ENCODE measurements around the gene TADA2A.
"Not testable (repeated sequence)": the region's sequence is repeated elsewhere in the genome, so short reads cannot be mapped to it uniquely, and the experiment has no call there.

The TADA2A gene

GRCh38 chr17:37399265-37399803, 7.4 kb upstream of the TADA2A start:
- no peak for DNase-seq (ENCODE audit: low read depth in 2 of 2)

GRCh38 chr17:37400505-37400904, 6.2 kb upstream of the TADA2A start:
- DNase-seq (ENCODE audit: low read depth in 2 of 2): no peak

DNA sequence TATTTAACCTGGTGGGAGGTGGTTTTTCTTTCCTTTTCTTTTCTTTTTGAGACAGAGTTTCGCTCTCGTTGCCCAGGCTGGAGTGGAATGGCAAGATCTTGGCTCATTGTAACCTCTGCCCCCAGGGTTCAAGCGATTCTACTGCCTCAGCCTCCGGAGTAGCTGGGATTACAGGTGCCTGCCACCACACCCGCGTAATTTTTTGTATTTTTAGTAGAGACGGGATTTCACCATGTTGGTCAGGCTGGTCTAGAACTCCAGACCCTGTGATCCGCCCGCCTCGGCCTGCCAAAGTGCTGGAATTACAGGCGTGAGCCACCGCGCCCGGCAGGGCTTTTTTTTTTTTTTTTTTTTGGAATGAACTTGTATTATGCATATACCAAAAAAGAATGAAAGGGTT, 1.2 kb upstream of the TADA2A start:
- DNase-seq (ENCODE audit: low read depth in 2 of 2): not testable (repeated sequence)

GRCh38 chr17:37405955-37406634, 591 bp upstream of the TADA2A start:
- DNase-seq (ENCODE audit: low read depth in 2 of 2): no peak

DNA sequence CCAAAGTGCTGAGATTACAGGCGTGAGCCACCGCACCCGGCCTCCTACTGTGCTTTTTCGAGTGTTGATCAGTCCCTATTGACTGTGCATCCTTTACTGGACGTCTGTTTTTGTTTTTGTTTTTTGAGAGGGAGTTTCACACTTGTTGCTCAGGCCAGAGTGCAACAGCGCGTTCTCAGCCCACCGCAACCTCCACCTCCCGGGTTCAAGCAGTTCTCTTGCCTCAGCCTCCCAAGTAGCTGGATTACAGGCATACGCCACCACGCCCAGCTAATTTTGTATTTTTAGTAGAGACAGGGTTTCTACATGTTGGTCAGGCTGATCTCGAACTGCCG, 1.4 kb downstream of the TADA2A start:
- DNase-seq (ENCODE audit: low read depth in 2 of 2): not testable (repeated sequence)

DNA sequence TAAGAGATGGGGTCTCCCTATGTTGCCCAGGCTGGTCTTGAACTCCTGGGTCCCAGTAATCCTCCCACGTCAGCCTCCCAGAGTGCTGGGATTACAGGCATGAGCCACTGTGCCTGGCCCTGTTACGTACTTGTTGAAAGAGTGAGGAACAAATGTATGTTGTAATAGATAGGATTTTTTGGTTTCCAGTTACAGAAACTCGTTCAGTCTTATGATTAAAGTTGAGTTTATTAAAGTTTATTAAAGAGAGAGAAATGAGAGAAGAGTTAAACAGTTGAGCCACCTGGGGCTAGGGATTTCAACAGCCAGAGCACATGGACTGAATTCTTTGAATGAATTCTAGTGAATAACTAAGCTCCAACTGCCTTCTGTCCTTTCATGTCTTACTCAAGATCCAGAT, 3.7 kb downstream of the TADA2A start:
- no peak for DNase-seq (ENCODE audit: low read depth in 2 of 2)

GRCh38 chr17:37413875-37414519, 7.3 kb downstream of the TADA2A start:
- no peak for DNase-seq (ENCODE audit: low read depth in 2 of 2)

DNA sequence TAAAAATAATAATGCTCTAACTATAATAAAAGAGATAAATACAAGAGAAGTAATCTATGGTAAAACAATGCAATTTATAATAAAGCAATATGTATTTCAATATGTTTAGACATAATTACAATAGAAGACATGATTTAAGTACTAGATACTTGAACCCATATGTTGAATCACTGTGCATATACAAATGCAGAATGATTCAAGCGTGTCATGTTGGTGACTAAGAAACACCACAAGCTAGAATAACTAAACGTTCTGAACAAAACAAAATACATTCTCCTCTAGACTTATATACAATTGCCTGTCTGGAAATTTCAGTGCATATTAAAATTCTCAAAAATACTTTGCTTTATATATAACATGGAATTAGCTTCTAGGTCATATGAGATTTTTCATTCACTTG, 11.2 kb downstream of the TADA2A start:
- DNase-seq (ENCODE audit: low read depth in 2 of 2): no peak

- no peak for DNase-seq (ENCODE audit: low read depth in 2 of 2)
Measured at GRCh38 chr17:37422971-37423625, 16.4 kb downstream of the TADA2A start.

GRCh38 chr17:37425268-37425667, 18.6 kb downstream of the TADA2A start:
- no peak for DNase-seq (ENCODE audit: low read depth in 2 of 2)

- no peak for DNase-seq (ENCODE audit: low read depth in 2 of 2)
Measured at GRCh38 chr17:37429039-37429438, 22.4 kb downstream of the TADA2A start.

DNA sequence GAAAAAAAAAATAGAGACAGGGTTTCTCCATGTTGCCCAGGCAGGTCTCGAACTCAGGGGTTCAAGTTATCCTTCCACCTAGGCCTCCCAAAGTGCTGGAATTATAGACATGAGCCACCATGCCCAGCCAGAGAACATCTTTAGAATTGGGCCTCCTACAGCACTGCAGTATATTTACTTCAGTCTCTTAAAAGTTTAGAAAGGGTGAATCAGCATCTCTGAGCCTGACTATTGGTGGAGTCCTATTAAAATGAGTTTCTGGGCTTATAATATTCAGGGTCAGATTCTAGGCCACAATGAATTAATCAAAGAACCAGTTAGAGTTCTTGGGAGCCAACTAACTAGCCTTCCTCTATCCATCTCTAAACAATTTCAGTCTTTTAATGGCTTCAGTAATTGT, 22.8 kb downstream of the TADA2A start:
- no peak for DNase-seq (ENCODE audit: low read depth in 2 of 2)

- DNase-seq (ENCODE audit: low read depth in 2 of 2): no peak
Measured at GRCh38 chr17:37430051-37430627, 23.5 kb downstream of the TADA2A start.

GRCh38 chr17:37432671-37433070, 26.0 kb downstream of the TADA2A start:
- no peak for DNase-seq (ENCODE audit: low read depth in 2 of 2)

DNA sequence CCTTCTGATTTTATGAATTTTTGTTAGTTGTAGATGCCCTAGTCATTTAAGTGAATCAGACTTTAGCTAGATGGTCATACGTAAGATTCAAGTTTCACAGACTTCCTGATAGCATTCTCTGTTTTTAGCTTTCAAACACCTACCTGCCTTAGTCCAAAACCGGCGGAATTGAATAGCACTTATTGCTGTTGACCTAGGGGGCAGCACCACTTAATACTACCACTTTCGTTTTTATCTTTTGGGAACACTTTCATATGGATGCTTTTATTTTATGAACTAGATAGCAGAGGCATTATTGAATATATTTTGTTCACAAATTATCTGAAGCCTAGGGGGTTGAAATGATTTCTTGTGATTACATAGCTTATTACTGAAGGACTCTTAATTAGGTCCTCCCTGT, 31.5 kb downstream of the TADA2A start:
- DNase-seq (ENCODE audit: low read depth in 2 of 2): no peak

GRCh38 chr17:37440424-37440823, 33.7 kb downstream of the TADA2A start:
- DNase-seq (ENCODE audit: low read depth in 2 of 2): no peak

DNA sequence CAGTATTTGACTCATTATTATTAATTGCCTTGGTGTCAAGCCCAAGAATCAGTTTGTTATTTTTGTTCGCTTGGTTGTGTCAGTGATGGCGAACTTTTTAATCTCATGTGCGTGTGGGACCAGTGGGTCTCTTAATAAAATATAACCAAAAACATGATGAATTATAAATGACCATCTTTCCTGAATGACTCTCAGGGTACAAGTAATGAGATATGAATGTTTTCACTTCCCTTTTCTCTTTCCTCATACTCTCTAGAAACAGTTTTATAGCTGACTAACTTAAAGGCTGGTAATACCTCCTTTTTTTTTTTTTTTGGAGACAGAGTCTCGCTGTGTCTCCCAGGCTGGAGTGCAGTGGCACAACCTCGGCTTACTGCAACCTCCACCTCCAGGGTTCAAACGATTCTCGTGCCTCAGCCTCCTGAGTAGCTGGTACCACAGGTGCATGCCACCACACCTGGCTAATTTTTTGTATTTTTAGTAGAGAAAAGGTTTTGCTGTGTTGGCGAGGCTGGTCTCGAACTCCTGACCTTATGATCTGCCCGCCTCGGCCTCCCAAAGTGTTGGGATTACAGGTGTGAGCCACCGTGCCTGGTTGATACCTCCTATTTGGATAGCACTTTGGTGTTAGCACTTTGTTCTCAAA, 34.8 kb downstream of the TADA2A start:
- not testable (repeated sequence) for DNase-seq (ENCODE audit: low read depth in 2 of 2)

DNA sequence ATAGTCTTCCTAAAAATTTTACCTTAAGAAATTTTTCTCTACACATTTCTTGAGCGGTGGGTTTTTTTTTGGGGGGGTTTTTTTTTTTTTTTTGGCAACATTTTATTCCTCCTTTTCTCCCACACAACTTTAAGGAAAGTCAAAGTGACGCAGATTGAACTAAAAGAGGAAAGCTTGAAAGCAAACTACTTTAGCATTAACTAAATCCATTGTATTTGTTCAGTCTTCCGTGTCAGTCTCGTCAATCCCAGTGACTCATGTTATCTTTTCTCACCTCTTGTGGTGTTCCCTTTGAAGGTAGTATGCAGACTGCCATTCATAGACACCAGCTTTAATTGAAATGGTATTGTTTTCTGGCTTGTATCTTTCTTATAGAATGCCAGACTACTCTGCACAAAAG, 39.3 kb downstream of the TADA2A start:
- no peak for DNase-seq (ENCODE audit: low read depth in 2 of 2)

DNA sequence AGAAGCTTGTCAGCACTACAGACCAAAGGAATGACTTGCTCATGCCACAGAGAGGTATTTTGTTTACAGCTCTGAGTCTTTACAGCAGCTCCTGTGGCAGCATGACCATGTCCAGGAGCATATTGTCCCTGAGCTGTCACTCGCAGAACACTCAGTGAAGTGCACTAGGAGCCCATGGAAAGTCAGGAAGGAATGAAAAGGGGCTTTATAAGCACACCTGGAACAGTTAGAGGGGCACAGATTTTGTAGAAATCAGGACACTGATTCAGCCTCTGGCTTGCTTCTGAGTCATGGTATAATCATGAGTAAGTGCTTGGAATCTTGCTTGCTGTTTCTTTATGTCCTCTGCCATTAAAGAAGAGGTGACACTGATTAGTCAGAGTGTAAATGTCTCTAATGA, 41.0 kb downstream of the TADA2A start:
- DNase-seq (ENCODE audit: low read depth in 2 of 2): no peak

DNA sequence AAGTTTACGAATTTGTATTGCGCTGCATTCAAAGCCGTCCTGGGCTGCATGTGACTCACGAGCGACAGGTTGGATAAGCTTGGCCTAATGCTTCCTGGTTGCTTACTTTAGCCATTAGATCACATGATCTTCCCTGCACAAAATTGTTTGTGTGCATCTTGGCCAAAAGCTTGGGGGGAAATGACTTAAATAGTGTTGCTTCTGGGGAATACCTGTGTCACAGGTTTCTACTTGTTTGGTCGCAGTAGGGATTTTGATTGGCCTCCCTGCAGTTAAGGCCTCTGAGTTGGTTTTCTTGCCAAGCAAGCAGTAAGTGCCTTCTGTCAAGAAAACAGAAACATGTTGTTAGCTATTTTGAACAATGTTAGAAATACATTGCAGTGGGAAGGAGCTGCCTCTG, 43.4 kb downstream of the TADA2A start:
- DNase-seq (ENCODE audit: low read depth in 2 of 2): no peak

GRCh38 chr17:37457801-37458200, 51.1 kb downstream of the TADA2A start:
- DNase-seq (ENCODE audit: low read depth in 2 of 2): not testable (repeated sequence)

DNA sequence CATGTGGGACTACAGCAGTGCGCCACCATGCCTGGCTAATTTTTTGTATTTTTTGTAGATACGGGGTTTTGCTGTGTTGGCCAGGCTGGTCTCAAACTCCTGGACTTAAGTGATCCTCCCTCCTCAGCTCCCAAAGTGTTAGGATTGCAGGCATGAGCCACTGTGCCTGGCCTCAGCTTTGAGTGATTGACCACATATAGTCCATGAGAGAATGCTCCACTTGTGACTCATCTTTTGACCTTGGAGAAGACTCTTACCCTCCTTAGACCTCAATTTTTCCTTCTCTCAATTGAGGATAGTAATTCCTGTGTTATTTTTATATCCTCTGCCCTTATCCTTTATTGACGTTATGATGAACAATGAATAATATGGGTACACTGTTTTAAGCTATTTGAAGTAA, 52.1 kb downstream of the TADA2A start:
- DNase-seq (ENCODE audit: low read depth in 2 of 2): no peak
